ENCODE measurements around the gene NBPF3.

NBPF3 gene, protein sequence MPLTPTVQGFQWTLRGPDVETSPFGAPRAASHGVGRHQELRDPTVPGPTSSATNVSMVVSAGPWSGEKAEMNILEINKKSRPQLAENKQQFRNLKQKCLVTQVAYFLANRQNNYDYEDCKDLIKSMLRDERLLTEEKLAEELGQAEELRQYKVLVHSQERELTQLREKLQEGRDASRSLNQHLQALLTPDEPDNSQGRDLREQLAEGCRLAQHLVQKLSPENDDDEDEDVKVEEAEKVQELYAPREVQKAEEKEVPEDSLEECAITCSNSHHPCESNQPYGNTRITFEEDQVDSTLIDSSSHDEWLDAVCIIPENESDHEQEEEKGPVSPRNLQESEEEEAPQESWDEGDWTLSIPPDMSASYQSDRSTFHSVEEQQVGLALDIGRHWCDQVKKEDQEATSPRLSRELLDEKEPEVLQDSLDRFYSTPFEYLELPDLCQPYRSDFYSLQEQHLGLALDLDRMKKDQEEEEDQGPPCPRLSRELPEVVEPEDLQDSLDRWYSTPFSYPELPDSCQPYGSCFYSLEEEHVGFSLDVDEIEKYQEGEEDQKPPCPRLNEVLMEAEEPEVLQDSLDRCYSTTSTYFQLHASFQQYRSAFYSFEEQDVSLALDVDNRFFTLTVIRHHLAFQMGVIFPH

DNA sequence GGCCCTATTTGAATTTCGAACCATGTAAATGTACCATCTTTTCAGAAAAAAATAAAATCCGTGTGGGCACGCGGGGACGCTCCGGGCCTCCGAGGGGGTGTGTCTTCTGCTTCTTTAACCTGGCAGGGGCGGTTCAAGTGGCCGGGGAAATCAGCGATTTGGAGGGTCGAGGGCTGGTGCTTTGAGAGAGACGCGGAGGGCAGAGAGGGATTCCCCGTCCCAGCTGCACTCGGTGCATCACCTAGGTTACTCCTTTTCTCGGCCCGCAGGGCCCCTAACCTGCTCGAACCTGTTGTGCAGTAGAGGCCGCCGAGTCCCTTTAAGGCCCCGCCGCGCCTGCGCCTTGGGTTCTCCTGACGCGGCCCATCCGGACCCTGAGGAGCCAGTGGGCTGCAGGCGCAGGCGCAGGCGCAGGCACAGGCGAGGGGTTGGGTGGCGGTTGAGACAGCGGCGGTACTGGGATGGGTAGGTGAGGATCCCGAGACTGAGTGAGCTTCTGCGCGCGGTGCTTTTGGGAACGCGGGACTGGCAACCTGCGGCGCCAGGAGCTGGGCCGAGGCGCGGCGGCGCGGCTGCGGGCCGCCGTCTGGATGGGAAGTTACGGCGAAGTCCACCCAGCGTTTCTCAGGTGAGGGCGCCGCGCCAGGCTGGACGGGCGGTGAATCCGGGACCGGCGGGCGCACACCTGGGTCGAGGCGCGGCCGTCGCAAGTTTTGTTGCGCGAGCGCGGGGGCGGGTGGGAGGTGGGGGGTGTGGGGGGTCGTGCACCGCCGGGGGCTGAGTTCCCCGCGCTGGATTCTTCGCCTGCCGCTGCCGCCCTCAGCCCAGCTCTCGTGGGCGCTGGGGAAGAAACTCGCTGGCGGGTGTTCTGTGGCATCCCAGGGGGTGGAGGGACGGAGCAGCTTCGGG is at the start of gene NBPF3:
NBPF3 (plus strand) TSS at position 417 of the 909 bp plus-strand sequence. CDS start 4,950 bp downstream, outside the sequence.
- peak within 1 kb of the TSS; percentile 49 for H2AFZ ChIP-seq (ENCODE audit: low read length)
- H3K9ac ChIP-seq (ENCODE audit: low read length): peak within 1 kb of the TSS; percentile 31; the same call in 1 of the 2 replicates
- no peaks in the 10 kb centered on the region for H3K27me3 ChIP-seq (replicated peaks; ENCODE audit: insufficient read depth, low read length)

DNA sequence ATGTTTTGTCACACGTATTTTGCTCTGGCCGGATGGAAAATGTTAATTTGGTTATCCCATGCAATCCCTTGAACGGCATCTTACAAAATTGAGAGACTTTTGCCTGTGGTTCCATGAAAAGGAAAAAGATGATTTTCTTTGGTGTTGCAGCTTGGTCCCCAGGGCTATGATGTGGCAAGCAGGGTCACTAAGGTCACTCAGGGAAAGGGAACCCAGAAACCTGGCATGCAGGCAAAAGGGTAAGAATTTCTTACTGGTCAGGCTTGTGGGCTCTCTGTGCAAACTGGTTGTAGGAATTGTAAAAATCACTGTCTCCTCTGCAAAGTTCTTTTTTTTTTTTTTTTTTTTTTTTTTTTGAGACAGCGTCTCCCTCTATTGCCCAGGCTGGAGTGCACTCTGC is 48.4 kb upstream of the NBPF3 start:
- no peak overlapping the region for H3K9ac ChIP-seq (ENCODE audit: low read length)
- H3K27me3 ChIP-seq (replicated peaks; ENCODE audit: insufficient read depth, low read length): peaks cover 13% of the 10 kb centered on the region; the same call in 1 of the 2 replicates
- H3K4me1 ChIP-seq (ENCODE audit: low read length): no peaks in the 10 kb centered on the region
- H3K27ac ChIP-seq (ENCODE audit: low read length): no peak overlapping the region
- H3K36me3 ChIP-seq (replicated peaks; ENCODE audit: insufficient read depth, low read length): no peaks in the 10 kb centered on the region
- no peaks in the 10 kb centered on the region for H3K9me2 ChIP-seq (replicated peaks; ENCODE audit: insufficient read depth, low read length)
- no peaks in the 10 kb centered on the region for H4K20me1 ChIP-seq (ENCODE audit: insufficient read depth, low read length)
- H3F3A ChIP-seq (ENCODE audit: insufficient read depth, low read length): no peaks in the 10 kb centered on the region
- H2AFZ ChIP-seq (ENCODE audit: low read length): no peak overlapping the region
- H3K4me3 ChIP-seq (ENCODE audit: low read length): no peak overlapping the region
- H3K9me3 ChIP-seq (replicated peaks; ENCODE audit: insufficient read depth, low read length): no peaks in the 10 kb centered on the region
- no peak overlapping the region for H3K4me2 ChIP-seq (ENCODE audit: low read depth, low read length)
- no peak for DNase-seq
- no peaks in the 10 kb centered on the region for H3K79me2 ChIP-seq (ENCODE audit: low read length)
- TF ChIP-seq, protein P1, sequence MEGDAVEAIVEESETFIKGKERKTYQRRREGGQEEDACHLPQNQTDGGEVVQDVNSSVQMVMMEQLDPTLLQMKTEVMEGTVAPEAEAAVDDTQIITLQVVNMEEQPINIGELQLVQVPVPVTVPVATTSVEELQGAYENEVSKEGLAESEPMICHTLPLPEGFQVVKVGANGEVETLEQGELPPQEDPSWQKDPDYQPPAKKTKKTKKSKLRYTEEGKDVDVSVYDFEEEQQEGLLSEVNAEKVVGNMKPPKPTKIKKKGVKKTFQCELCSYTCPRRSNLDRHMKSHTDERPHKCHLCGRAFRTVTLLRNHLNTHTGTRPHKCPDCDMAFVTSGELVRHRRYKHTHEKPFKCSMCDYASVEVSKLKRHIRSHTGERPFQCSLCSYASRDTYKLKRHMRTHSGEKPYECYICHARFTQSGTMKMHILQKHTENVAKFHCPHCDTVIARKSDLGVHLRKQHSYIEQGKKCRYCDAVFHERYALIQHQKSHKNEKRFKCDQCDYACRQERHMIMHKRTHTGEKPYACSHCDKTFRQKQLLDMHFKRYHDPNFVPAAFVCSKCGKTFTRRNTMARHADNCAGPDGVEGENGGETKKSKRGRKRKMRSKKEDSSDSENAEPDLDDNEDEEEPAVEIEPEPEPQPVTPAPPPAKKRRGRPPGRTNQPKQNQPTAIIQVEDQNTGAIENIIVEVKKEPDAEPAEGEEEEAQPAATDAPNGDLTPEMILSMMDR (IDR thresholded peaks at IDR 0.05; ENCODE audit: low read length): no peak
- TF ChIP-seq EZH2phosphoT487 (IDR thresholded peaks at IDR 0.05; ENCODE audit: low read length) (no peak), EZH2 (optimal IDR thresholded peaks at IDR 0.05; ENCODE audit: low read depth, low read length) (no peak)

More for the DNA sequence above, at the start of gene NBPF3:
- Histone ChIP-seq H3K27ac (ENCODE audit: low read length) (peak within 1 kb of the TSS; percentile 28; the same call in 1 of the 2 replicates), H3K36me3 (replicated peaks; ENCODE audit: insufficient read depth, low read length) (no peaks in the 10 kb centered on the region), H3K4me3 (ENCODE audit: low read length) (peak within 1 kb of the TSS; percentile 63), H3K9me2 (replicated peaks; ENCODE audit: insufficient read depth, low read length) (no peaks in the 10 kb centered on the region), H3K4me2 (ENCODE audit: low read depth, low read length) (peak within 1 kb of the TSS; percentile 67), H4K20me1 (ENCODE audit: insufficient read depth, low read length) (no peaks in the 10 kb centered on the region), H3K9me3 (replicated peaks; ENCODE audit: insufficient read depth, low read length) (no peaks in the 10 kb centered on the region), H3K4me1 (ENCODE audit: low read length) (0 out of 2 replicates have a peak, but pooled peaks cover 5% of the 10 kb centered on the region), H3F3A (ENCODE audit: insufficient read depth, low read length) (no peaks in the 10 kb centered on the region), H3K79me2 (ENCODE audit: low read length) (no peaks in the 10 kb centered on the region)
- no peak for TF ChIP-seq EZH2 (optimal IDR thresholded peaks at IDR 0.05; ENCODE audit: low read depth, low read length)
- no peak for TF ChIP-seq EZH2phosphoT487 (IDR thresholded peaks at IDR 0.05; ENCODE audit: low read length)
- TF ChIP-seq, protein P1 (IDR thresholded peaks at IDR 0.05; ENCODE audit: low read length): no peak
- peak; percentile 95 for DNase-seq

DNA sequence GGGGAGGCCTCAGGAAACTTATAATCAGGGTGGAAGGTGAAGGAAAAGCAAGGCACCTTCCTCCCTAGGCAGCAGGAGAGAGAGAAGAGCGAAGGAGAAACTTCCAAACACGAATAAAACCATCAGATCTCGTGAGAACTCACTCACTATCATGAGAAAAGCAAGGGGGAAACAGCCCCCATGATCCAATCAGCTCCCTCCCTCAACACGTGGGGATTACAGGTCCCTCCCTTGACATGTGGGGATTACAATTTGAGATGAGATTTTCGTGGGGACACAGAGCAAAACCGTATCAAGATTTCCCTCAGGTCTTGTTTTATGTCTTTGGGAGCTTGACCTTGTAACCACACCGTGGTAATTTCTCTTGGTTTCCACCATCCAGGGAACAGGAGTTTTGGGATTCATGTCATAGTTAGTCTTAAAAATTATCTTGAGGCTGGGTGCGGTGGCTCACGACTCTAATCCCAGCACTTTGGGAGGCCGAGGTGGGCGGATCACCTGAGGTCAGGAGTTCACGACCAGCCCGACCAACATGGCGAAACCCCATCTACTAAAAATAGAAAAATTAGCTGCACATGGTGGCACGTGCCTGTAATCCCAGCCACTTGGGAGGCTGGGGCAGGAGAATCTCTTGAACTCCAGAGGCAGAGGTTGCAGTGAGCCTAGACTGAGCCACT is 47.2 kb upstream of the NBPF3 start:
- no peaks in the 10 kb centered on the region for H4K20me1 ChIP-seq (ENCODE audit: insufficient read depth, low read length)
- DNase-seq: no peak
- no peak overlapping the region for H3K4me3 ChIP-seq (ENCODE audit: low read length)
- peaks cover 13% of the 10 kb centered on the region; the same call in 1 of the 2 replicates for H3K27me3 ChIP-seq (replicated peaks; ENCODE audit: insufficient read depth, low read length)
- H3K9ac ChIP-seq (ENCODE audit: low read length): no peak overlapping the region
- no peak overlapping the region for H2AFZ ChIP-seq (ENCODE audit: low read length)
- no peaks in the 10 kb centered on the region for H3K4me1 ChIP-seq (ENCODE audit: low read length)
- H3F3A ChIP-seq (ENCODE audit: insufficient read depth, low read length): no peaks in the 10 kb centered on the region
- no peaks in the 10 kb centered on the region for H3K36me3 ChIP-seq (replicated peaks; ENCODE audit: insufficient read depth, low read length)
- H3K79me2 ChIP-seq (ENCODE audit: low read length): no peaks in the 10 kb centered on the region
- TF ChIP-seq EZH2 (optimal IDR thresholded peaks at IDR 0.05; ENCODE audit: low read depth, low read length) (no peak), EZH2phosphoT487 (IDR thresholded peaks at IDR 0.05; ENCODE audit: low read length) (no peak)
- TF ChIP-seq, protein P1 (IDR thresholded peaks at IDR 0.05; ENCODE audit: low read length): no peak
- H3K27ac ChIP-seq (ENCODE audit: low read length): no peak overlapping the region
- H3K4me2 ChIP-seq (ENCODE audit: low read depth, low read length): no peak overlapping the region
- H3K9me2 ChIP-seq (replicated peaks; ENCODE audit: insufficient read depth, low read length): no peaks in the 10 kb centered on the region
- no peaks in the 10 kb centered on the region for H3K9me3 ChIP-seq (replicated peaks; ENCODE audit: insufficient read depth, low read length)
